GM13977 (cell line): ENCODE measurements around the gene CUBN.

Experiments
- DNase-seq: peaks from one replicate; pipeline ENCODE4 v3.0.0; 2012; ENCODE audit warnings: low spot score
- CTCF ChIP-seq: IDR thresholded peaks from 2 replicates; pipeline ENCODE4 v1.5.1; 2012; ENCODE audit warnings: mild to moderate bottlenecking, control low read depth; ENCODE audit not compliant: insufficient read depth; ENCODE audit errors: extremely low read depth, missing control alignments
- in situ Hi-C: fragments of 300-500 bp; cut with MboI; formaldehyde crosslinking; loops from one replicate; pipeline ENCODE4 v1.12.0; 2022; ENCODE audit warnings: low sequenced_read_pairs, low pct_unique_long_range_greater_than_20kb, mixed read lengths, inconsistent platforms; ENCODE audit not compliant: unreplicated experiment

CUBN gene

DNA sequence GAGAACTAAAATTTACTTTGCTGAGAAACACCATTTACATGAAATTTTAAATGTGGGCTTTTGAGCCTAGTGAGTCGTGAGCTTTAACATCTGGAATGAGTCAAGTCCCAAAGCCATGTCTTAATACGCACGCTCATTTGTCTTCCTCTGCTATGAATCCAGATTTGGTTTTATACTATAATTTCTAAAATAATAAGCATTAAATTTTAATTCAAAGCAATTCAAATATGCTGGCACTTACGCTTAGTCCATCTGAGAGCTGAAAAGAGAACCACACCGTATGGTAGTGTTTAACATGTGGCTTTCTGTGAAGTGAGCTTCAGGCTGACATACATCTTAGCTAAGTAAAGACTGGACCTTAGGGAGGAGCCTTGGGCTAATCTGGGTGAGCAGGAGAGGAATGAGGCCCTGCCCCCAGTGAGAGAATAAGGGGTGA is 52.2 kb downstream of the CUBN start:
- no peak for DNase-seq
- TF ChIP-seq CTCF: no peak
- in situ Hi-C loops: no loop called here

DNA sequence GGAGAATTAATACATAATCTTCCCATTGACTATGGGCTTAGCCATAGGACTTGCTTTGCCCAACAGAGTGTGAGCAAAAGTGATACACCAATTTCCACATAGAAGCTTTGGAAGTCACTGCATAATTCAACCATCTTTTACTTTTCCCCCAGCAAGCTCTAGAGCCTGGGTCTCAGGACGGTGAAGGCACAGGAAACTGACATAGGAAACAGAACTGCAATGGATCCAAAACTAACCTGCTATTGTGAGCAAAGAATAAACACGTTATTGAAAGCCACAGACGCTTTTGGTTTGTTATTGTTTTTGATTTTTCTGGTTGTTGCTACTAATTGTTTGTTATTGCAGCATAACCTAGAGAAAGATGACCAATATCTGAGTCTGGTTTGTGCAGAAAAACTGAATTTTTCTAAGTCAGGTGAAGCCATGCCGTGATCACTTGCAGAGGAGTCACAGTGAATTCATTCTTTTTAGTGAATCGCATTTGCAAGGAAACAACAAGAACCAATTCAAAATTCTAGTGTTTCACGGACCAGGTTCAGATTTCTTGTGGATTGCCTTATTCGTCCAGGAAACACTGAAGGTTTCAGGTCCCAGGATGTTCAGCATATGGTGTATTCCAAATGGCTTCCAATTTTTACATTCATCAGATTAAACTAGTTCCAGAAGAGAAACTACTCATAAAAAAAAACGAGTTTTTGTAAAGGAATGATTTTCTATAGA is 52.8 kb downstream of the CUBN start:
- no peak for DNase-seq
- in situ Hi-C loops: no loop called here
- no peak for TF ChIP-seq CTCF

DNA sequence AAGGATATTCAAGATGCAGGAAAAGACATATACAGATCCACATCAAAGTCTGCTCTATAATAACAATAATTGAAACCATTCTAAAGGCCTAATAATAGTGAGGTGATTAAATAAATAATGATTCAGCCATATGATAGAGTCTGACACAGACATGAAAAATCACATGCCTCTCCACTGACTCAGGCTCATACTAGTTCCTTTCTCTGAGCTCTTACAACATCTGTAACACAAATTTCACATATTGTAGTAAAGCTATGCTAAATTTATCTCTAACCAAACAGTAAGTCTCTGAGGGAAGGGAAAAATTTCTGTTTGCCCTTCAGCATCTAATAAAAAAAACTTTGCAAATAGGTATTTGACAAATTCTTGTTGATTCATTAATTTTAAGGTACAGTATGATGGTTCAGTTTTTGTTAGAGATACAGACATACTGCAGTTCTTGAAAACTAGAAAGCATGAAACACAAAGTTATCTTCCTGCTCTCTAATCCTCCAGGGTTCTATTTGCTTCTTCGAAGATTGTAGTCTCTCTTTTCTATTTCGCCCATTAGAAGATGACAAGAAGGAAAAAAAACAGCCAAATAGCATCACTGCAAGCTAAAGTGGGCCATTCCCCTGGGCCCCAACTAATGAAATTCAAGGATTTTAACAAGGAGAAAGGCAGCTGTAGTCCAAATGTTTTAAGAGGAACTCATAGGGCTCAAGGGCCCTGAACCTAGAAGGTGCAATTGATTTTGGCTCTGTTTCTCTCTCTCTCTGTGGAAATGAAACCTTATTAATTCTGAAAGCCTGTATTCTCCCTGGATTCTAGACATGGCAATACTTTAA is 53.9 kb downstream of the CUBN start:
- in situ Hi-C loops: no loop called here
- TF ChIP-seq CTCF: no peak
- no peak for DNase-seq

DNA sequence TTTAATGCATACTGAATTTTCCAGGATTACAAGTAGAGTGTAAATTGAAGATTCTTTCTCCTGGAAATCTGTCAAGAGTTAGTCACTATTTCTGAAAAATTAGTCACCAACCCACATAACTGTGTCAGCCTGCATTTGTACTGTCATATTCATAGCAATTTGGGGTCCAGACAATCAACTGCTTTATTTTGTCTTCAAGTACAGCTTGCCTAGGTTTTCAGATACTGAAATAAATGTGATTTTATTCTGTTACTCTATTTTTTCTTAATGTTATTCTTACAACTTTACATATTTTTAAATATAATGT is 55.1 kb downstream of the CUBN start:
- in situ Hi-C loops: no loop called here
- DNase-seq: no peak
- TF ChIP-seq CTCF: no peak

DNA sequence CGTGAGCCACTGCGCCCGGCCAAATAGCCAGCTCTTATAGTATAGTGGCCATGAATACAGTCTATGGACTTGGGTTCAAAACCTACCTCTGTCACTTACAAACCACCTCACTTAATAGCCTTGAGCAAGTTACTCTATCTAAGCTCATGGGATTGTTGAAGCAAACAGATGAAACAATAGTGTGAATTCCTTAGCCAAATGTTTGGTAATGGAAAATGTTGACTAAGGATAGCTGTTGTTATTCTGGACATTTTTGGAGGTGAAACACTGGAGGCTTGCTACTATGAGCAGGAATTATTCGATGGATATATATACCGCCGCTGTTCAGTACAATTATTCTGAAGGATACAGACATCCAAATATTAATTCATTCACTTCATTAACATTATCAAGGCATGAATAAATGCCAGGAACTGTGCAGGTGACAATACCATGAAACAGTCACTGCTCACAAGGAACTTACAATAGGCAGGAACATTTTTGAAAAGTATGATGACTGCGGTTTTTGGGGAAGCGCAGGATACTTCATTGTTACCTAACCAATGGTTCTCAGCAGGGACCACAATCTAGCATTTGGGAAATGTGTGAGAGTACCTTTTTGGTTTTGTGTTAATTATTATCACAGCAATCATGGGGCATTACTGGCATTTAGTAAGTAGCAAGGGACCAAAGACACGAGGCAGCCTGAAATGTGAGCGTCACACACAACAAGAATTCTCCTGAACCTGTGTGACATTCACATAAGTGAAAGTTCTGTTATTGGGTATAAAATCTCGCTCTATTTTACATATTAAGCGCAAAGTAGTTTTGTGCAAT is 55.7 kb downstream of the CUBN start:
- no peak for DNase-seq
- in situ Hi-C loops: no loop called here
- TF ChIP-seq CTCF: no peak

DNA sequence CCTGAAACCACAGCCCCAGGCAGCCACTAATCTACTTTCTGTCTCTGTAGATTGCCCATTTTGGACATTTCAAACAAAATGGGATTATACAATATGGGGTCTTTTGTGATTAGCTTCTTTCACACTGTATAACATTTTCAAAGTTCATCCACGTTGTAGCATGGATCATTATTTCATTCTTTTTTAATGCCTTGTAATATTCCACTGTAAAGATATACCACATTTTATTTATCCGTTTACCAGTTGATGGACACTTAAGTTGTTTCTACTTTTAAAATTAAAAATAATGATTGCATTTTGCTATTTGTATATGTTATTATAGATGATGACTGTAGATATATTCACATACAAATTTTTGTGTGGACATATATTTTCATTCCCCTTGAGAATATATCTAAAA is 60.7 kb downstream of the CUBN start:
- no peak for TF ChIP-seq CTCF
- in situ Hi-C loops: no loop called here
- DNase-seq: no peak
